ENCODE data around the gene SEBOX.

SEBOX gene

GRCh38 chr17:28370744-28371103 is 5.7 kb upstream of the SEBOX start:
- no peak for DNase-seq (ENCODE audit: low spot score)
- TF ChIP-seq, protein P1, sequence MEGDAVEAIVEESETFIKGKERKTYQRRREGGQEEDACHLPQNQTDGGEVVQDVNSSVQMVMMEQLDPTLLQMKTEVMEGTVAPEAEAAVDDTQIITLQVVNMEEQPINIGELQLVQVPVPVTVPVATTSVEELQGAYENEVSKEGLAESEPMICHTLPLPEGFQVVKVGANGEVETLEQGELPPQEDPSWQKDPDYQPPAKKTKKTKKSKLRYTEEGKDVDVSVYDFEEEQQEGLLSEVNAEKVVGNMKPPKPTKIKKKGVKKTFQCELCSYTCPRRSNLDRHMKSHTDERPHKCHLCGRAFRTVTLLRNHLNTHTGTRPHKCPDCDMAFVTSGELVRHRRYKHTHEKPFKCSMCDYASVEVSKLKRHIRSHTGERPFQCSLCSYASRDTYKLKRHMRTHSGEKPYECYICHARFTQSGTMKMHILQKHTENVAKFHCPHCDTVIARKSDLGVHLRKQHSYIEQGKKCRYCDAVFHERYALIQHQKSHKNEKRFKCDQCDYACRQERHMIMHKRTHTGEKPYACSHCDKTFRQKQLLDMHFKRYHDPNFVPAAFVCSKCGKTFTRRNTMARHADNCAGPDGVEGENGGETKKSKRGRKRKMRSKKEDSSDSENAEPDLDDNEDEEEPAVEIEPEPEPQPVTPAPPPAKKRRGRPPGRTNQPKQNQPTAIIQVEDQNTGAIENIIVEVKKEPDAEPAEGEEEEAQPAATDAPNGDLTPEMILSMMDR (IDR thresholded peaks at IDR 0.05; ENCODE audit: extremely low read depth, insufficient read depth, missing control alignments): no peak
- in situ Hi-C loops (cut with MboI; ENCODE audit: low pct_unique_long_range_greater_than_20kb, low sequenced_read_pairs, unreplicated experiment): no loop called here

DNA sequence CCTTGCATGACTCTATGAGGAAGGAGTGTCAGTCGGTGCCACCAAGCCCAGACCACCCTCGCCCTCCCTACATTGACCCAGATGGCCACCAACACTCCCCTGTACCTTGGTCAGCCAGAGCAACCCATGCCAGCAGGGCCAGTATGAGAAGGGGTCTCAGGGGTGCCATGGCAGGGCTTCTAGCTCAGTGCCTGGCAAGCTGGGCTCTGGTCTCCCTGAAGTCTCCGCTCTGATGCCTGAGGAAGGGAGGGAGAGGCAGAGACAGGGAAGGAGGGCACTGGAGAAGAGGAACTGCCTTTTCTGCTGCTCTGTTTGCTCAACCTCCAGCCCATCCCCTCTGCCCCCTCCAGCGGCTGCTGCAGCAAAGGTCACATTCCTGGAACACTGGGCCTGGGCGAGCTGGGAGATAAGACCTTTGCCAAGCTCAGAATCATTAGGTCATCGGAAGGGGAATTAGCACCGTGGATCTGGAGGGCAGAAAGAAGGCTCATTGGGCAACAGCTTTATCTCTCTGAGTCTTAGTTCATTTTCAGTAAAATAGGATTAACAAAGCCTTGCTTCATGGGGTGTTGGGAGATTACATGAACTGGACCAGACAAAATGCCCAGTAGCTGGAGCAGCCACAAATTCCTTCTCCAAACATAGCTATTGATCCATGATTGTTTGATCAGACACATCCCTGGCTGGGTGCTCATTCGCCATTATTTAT is 5.2 kb upstream of the SEBOX start, which contains the start of gene VTN:
TSS of gene VTN (minus strand) at position 273 of the 709 bp plus-strand sequence. CDS start at position 169, 104 bp downstream.
- no peak for DNase-seq (ENCODE audit: low spot score)
- in situ Hi-C loops (cut with MboI; ENCODE audit: low pct_unique_long_range_greater_than_20kb, low sequenced_read_pairs, unreplicated experiment): no loop called here
- TF ChIP-seq, protein P1 (IDR thresholded peaks at IDR 0.05; ENCODE audit: extremely low read depth, insufficient read depth, missing control alignments): no peak

- DNase-seq (ENCODE audit: low spot score): no peak
- TF ChIP-seq, protein P1 (IDR thresholded peaks at IDR 0.05; ENCODE audit: extremely low read depth, insufficient read depth, missing control alignments): no peak
- in situ Hi-C loops (cut with MboI; ENCODE audit: low pct_unique_long_range_greater_than_20kb, low sequenced_read_pairs, unreplicated experiment): no loop called here
These were observed 4.7 kb upstream of the SEBOX start for GRCh38 chr17:28369684-28370034.

- TF ChIP-seq, protein P1 (IDR thresholded peaks at IDR 0.05; ENCODE audit: extremely low read depth, insufficient read depth, missing control alignments): no peak
- no peak for DNase-seq (ENCODE audit: low spot score)
- in situ Hi-C loops (cut with MboI; ENCODE audit: low pct_unique_long_range_greater_than_20kb, low sequenced_read_pairs, unreplicated experiment): no loop called here
These were observed 4.1 kb upstream of the SEBOX start for GRCh38 chr17:28368915-28369683.

DNA sequence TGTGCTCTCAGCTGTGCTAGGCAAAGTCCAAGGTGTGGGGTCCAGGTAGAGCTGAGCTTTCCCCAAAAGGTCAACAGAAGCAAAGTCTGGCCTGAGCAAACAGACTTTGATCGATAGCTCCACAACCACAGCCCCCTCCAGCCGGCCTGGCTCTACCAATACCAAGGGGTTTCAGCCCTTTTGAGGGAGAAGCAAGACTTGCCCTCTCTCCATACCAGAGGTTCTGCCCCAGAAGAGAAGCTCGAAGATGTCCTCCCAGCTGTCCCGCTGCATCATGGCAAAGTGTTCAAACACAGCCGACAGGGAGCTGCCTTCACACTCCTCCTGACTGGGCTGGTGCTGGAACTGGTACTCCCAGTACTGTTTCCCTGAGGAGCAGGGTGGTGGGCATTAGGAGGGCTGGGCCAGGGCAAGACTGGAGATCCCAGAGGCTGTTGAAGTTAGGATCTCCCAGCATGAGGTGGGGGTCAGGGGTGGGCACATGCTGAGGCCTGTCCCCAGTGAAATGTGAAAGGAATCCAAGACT is 3.4 kb upstream of the SEBOX start:
- DNase-seq (ENCODE audit: low spot score): no peak
- TF ChIP-seq, protein P1 (IDR thresholded peaks at IDR 0.05; ENCODE audit: extremely low read depth, insufficient read depth, missing control alignments): no peak
- in situ Hi-C loops (cut with MboI; ENCODE audit: low pct_unique_long_range_greater_than_20kb, low sequenced_read_pairs, unreplicated experiment): no loop called here

- TF ChIP-seq, protein P1 (IDR thresholded peaks at IDR 0.05; ENCODE audit: extremely low read depth, insufficient read depth, missing control alignments): no peak
- in situ Hi-C loops (cut with MboI; ENCODE audit: low pct_unique_long_range_greater_than_20kb, low sequenced_read_pairs, unreplicated experiment): no loop called here
- no peak for DNase-seq (ENCODE audit: low spot score)
These were observed 2.8 kb upstream of the SEBOX start for GRCh38 chr17:28367641-28368305.
